HL-60/S4 (cell line): ENCODE results near the gene ZNF684.
"Not testable (repeated sequence)": the region's sequence is repeated elsewhere in the genome, so short reads cannot be mapped to it uniquely, and the experiment has no call there.

Source experiments
- in situ Hi-C: fragments of 300-500 bp; cut with MboI; formaldehyde crosslinking; loops from 2 replicates; pipeline ENCODE4 v1.14.3; 2022; ENCODE audit warnings: low sequenced_read_pairs

The ZNF684 gene

GRCh38 chr1:40531381-40532061, at the start of gene ZNF684:
Gene ZNF684, plus strand, starts transcription at chr1:40531637. Its CDS starts 1,530 bp downstream, at chr1:40533167.
- in situ Hi-C loops = no loop called here

- in situ Hi-C loops = no loop called here
These were observed 36.0 kb upstream of the ZNF684 start for GRCh38 chr1:40495315-40495903.

GRCh38 chr1:40502651-40503050, 28.8 kb upstream of the ZNF684 start:
- in situ Hi-C loops = not testable (repeated sequence)

GRCh38 chr1:40507973-40508372, 23.5 kb upstream of the ZNF684 start:
- in situ Hi-C loops = no loop called here

GRCh38 chr1:40508375-40509341, 22.8 kb upstream of the ZNF684 start, which contains the start of gene EXO5:
Gene EXO5, plus strand, starts transcription at chr1:40508767. Its CDS starts 5,778 bp downstream, at chr1:40514545.
- in situ Hi-C loops = no loop called here

GRCh38 chr1:40519517-40519916, 11.9 kb upstream of the ZNF684 start:
- in situ Hi-C loops = no loop called here

GRCh38 chr1:40530735-40531380, 579 bp upstream of the ZNF684 start:
- in situ Hi-C loops = no loop called here

- in situ Hi-C loops = no loop called here
These were observed 589 bp downstream of the ZNF684 start for GRCh38 chr1:40532062-40532389.

DNA sequence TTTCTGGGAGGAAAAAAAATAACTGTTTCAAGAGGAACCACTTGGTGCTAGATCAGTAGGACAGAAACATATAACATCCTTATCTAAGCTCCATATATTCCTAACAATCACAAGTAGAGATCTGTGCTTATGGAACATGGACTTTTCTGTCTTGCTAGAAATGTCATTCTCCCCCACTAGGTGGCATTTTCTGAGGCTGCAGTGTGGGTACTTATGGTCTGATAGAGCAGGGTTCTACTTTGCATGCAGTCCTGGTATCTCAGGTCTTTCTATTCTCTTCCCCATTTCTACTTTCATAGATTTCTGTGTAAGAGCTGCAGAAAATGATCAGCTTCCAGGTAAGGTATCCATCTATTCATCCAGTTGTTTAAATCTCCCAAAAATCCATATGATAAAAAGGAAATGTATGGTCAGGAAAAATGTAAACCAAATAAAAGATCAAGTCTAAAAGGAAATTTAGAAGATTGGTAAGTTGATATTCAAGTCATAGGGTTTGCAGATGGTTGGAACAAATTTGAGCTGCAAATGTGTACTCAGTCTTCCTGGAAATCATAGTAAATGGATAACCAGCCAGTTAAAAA, 1.5 kb downstream of the ZNF684 start:
- in situ Hi-C loops = no loop called here

GRCh38 chr1:40534589-40534988, 3.2 kb downstream of the ZNF684 start:
- in situ Hi-C loops = no loop called here

DNA sequence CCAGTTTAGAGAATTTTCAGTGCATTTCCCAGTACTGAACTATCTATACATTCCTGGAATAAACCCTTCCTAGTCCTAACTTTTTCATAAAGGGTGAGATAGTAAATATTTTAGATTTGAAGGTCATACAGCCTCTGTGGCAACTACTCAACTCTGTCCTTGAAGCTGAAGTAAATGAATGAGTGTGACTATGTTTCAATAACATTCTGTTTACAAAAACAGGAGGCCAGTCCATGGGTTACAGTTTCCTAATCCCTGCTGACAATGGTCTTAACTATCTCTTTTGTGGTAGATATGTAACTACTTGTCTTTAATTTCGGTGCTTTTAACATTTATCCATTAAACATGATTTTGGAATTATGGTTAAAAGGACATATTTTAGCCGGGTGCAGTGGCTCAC, 4.3 kb downstream of the ZNF684 start:
- in situ Hi-C loops = no loop called here

DNA sequence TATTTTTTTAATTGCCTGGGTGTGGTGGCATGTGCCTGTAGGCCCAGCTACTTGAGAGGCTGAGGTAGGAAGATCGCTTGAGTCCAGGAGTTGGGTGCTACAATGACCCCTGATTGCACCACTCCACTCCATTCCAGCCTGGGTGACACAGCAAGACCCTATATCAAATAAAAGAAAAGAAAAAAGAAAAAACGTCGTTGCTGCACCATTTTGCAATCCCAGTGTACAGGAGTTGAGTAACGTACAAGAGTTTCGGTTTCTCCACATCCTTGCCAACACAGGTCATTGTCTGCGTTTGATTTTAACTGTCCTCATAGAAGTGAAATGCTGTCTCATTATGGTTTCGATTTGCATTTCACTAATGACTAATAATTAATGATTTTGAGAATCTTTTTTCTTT, 7.9 kb downstream of the ZNF684 start:
- in situ Hi-C loops = no loop called here

- in situ Hi-C loops = no loop called here
These were observed 15.5 kb downstream of the ZNF684 start for GRCh38 chr1:40546957-40547356.

- in situ Hi-C loops = no loop called here
These were observed 21.6 kb downstream of the ZNF684 start for GRCh38 chr1:40553017-40553416.

- in situ Hi-C loops = not testable (repeated sequence)
These were observed 23.4 kb downstream of the ZNF684 start for GRCh38 chr1:40554807-40555206.

DNA sequence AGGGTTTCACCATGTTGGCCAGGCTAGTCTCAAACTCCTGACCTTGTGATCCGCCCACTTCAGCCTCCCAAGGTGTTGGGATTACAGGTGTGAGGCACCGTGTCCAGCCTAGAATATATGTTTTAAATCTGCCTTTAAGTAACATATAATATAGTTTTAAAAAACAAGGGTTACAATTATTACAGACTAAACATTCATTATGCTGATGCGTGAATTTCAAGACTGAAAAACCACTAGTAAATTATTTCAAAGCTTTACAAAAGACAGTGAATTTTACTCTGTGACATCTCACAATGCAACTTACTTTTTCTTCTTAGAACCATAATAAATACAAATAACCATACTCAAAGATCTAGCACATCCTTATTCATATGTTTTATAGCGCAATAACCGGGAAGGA, 24.7 kb downstream of the ZNF684 start:
- in situ Hi-C loops = no loop called here

- in situ Hi-C loops = not testable (repeated sequence)
These were observed 26.8 kb downstream of the ZNF684 start for GRCh38 chr1:40558241-40558640.

GRCh38 chr1:40562185-40562584, 30.7 kb downstream of the ZNF684 start:
- in situ Hi-C loops = no loop called here

- in situ Hi-C loops = no loop called here
These were observed 31.8 kb downstream of the ZNF684 start for GRCh38 chr1:40563266-40563665.

- in situ Hi-C loops = no loop called here
These were observed 33.1 kb downstream of the ZNF684 start for GRCh38 chr1:40564506-40564905.

GRCh38 chr1:40564913-40565312, 33.5 kb downstream of the ZNF684 start:
- in situ Hi-C loops = no loop called here
